OCI-LY1 (cell line): ENCODE data around the gene CARD10.

ENCODE experiments used
- H2AFZ ChIP-seq: fragments of 200-600 bp; sonication (generic), shearing (Covaris generic); 2 replicates; pipeline ENCODE4 v1.6.0; 2014; ENCODE audit warnings: antibody characterized with exemption, mild to moderate bottlenecking, low read length
- H3F3A ChIP-seq: fragments of 200-600 bp; sonication (generic), shearing (Covaris generic); 2 replicates; pipeline ENCODE4 v1.6.0; 2014; ENCODE audit warnings: mild to moderate bottlenecking, antibody characterized with exemption, low read length, moderate library complexity; ENCODE audit not compliant: insufficient read depth
- H3K27ac ChIP-seq: fragments of 200-600 bp; sonication (generic); 2 replicates; pipeline ENCODE4 v1.5.1; 2014; ENCODE audit warnings: low read length, mixed run types, mild to moderate bottlenecking, low read depth; ENCODE audit not compliant: poor library complexity, severe bottlenecking
- H3K27me3 ChIP-seq: fragments of 200-600 bp; sonication (generic); 2 replicates; pipeline ENCODE4 v1.6.0; 2014; ENCODE audit warnings: antibody characterized with exemption, mild to moderate bottlenecking, low read length, moderate library complexity; ENCODE audit not compliant: insufficient read depth
- H3K36me3 ChIP-seq: fragments of 200-600 bp; sonication (generic); 2 replicates; pipeline ENCODE4 v1.6.1; 2014; ENCODE audit warnings: mild to moderate bottlenecking, antibody characterized with exemption, low read length, moderate library complexity, mixed read lengths; ENCODE audit not compliant: insufficient read depth
- H3K4me1 ChIP-seq: fragments of 200-600 bp; sonication (generic); 2 replicates; pipeline ENCODE4 v1.5.1; 2014; ENCODE audit warnings: mild to moderate bottlenecking, low read length, moderate library complexity; ENCODE audit not compliant: insufficient read depth, severe bottlenecking
- H3K4me2 ChIP-seq: fragments of 200-600 bp; sonication (generic), shearing (Covaris generic); 2 replicates; pipeline ENCODE4 v1.6.1; 2014; ENCODE audit warnings: low read length
- H3K4me3 ChIP-seq: fragments of 200-600 bp; sonication (generic); 2 replicates; pipeline ENCODE4 v1.5.1; 2014; ENCODE audit warnings: low read length, low read depth, mild to moderate bottlenecking, mixed read lengths; ENCODE audit not compliant: poor library complexity, severe bottlenecking
- H3K79me2 ChIP-seq: fragments of 200-600 bp; shearing (Covaris generic); 2 replicates; pipeline ENCODE4 v1.6.1; 2016; ENCODE audit warnings: mixed run types, low read length, mixed read lengths; ENCODE audit not compliant: insufficient read depth
- H3K9ac ChIP-seq: fragments of 200-600 bp; sonication (generic), shearing (Covaris generic); 2 replicates; pipeline ENCODE4 v1.6.1; 2014; ENCODE audit warnings: mild to moderate bottlenecking, low read length, mixed read lengths
- H3K9me2 ChIP-seq: fragments of 200-600 bp; sonication (generic), shearing (Covaris generic); 2 replicates; pipeline ENCODE4 v1.6.1; 2014; ENCODE audit warnings: low read depth, mild to moderate bottlenecking, low read length, mixed read lengths
- H3K9me3 ChIP-seq: fragments of 200-600 bp; shearing (Covaris generic); 2 replicates; pipeline ENCODE4 v1.6.1; 2014; ENCODE audit warnings: low read length, mixed read lengths
- H4K20me1 ChIP-seq: fragments of 200-600 bp; sonication (generic), shearing (Covaris generic); 2 replicates; pipeline ENCODE4 v1.6.0; 2016; ENCODE audit warnings: mild to moderate bottlenecking, low read length; ENCODE audit not compliant: insufficient read depth
- EZH2 ChIP-seq: fragments of 200-600 bp; sonication (generic), shearing (Covaris generic); IDR thresholded peaks from 2 replicates; pipeline ENCODE4 v1.8.0; 2017; ENCODE audit warnings: borderline replicate concordance, mixed run types, mild to moderate bottlenecking, antibody characterized with exemption, low read length, moderate library complexity, mixed read lengths
- TF ChIP-seq, protein P1 (sequence below): fragments of 200-600 bp; sonication (generic), shearing (Covaris generic); IDR thresholded peaks from 2 replicates; pipeline ENCODE4 v1.5.1; 2017; ENCODE audit warnings: mild to moderate bottlenecking, antibody characterized with exemption, low read length, moderate library complexity, mixed read lengths

Gene CARD10

DNA sequence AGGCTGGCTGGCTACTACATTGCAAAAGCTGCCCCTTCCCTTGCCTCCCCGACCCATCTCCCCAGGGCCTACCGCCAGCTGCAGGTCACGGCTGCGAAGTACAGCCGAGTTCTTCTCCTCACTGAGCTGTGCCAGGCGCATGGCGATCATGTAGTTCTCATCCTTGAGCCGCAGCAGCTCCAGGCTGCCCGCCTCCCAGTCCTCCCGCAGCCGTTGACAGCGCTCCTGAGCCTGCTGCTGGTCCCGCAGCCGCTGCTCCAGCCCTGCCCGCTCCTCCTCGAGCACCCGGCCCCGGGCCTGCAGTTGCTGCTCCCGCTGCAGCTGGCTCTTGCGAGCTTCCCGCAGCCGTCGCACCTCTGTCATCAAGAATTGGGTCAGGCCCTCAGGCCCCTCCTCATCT lies 3.3 kb downstream of the CARD10 start:
- peaks cover 21% of the 10 kb centered on the region; the same call in 1 of the 2 replicates for H3K27me3 ChIP-seq
- no peak overlapping the region for H2AFZ ChIP-seq
- no peaks in the 10 kb centered on the region for H3F3A ChIP-seq
- H3K4me1 ChIP-seq: no peaks in the 10 kb centered on the region
- H3K27ac ChIP-seq: no peak overlapping the region
- no peaks in the 10 kb centered on the region for H3K9me2 ChIP-seq
- no peaks in the 10 kb centered on the region for H4K20me1 ChIP-seq
- H3K9me3 ChIP-seq: peaks cover 2% of the 10 kb centered on the region; the same call in 1 of the 2 replicates
- no peak overlapping the region for H3K4me3 ChIP-seq
- TF ChIP-seq, protein P1, sequence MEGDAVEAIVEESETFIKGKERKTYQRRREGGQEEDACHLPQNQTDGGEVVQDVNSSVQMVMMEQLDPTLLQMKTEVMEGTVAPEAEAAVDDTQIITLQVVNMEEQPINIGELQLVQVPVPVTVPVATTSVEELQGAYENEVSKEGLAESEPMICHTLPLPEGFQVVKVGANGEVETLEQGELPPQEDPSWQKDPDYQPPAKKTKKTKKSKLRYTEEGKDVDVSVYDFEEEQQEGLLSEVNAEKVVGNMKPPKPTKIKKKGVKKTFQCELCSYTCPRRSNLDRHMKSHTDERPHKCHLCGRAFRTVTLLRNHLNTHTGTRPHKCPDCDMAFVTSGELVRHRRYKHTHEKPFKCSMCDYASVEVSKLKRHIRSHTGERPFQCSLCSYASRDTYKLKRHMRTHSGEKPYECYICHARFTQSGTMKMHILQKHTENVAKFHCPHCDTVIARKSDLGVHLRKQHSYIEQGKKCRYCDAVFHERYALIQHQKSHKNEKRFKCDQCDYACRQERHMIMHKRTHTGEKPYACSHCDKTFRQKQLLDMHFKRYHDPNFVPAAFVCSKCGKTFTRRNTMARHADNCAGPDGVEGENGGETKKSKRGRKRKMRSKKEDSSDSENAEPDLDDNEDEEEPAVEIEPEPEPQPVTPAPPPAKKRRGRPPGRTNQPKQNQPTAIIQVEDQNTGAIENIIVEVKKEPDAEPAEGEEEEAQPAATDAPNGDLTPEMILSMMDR: no peak
- no peak for TF ChIP-seq EZH2
- no peak overlapping the region for H3K9ac ChIP-seq
- no peaks in the 10 kb centered on the region for H3K79me2 ChIP-seq
- H3K4me2 ChIP-seq: no peak overlapping the region
- no peaks in the 10 kb centered on the region for H3K36me3 ChIP-seq

- Histone ChIP-seq H3K9me2 (no peaks in the 10 kb centered on the region), H3K9me3 (peaks cover 2% of the 10 kb centered on the region; the same call in 1 of the 2 replicates), H3K4me1 (no peaks in the 10 kb centered on the region), H2AFZ (no peak overlapping the region), H3K79me2 (no peaks in the 10 kb centered on the region), H3K27ac (no peak overlapping the region), H3K36me3 (no peaks in the 10 kb centered on the region), H3F3A (no peaks in the 10 kb centered on the region), H3K9ac (no peak overlapping the region), H3K4me3 (no peak overlapping the region), H4K20me1 (no peaks in the 10 kb centered on the region), H3K27me3 (peaks cover 25% of the 10 kb centered on the region; the same call in 1 of the 2 replicates), H3K4me2 (no peak overlapping the region)
- TF ChIP-seq, protein P1: no peak
- no peak for TF ChIP-seq EZH2
Observed at GRCh38 chr22:37514526-37515051, 4.6 kb downstream of the CARD10 start.

DNA sequence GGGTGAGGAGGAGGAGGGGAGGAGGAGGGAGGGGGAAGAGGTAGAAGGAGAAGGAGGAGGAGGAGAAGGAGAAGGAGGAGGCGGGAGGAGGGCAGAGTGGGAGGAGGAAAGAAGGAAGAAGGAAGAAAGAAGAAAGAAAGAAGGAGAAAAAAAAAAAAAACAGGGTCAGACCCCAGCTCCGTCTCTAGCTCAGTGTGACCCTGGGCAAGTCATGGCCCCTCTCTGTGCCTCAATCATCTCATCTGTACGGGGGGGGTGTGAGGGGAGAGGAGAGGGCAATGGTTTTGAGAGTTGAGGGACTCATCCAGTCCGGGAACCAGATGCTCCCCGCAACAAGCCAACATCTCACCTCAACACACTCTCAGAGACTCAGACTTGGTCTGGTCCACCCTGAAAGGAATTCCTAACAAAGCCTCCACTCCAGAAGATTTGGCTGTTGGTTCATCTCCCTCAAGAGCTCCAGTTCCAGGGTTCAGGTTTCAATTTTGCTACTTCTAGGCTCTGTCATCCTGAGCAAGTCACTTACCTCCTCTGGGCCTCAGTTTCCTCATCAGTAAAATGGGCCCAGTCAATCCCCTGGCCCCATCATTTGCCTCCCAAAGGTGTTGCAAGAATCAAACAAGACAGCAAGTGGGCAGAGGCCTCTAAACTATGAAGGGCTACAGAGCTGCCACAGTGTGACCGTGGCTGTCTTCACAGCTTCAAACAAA lies 7.7 kb downstream of the CARD10 start:
- Histone ChIP-seq H4K20me1 (no peaks in the 10 kb centered on the region), H3K27me3 (peaks cover 13% of the 10 kb centered on the region), H3K27ac (no peak overlapping the region), H3K9ac (no peak overlapping the region), H3F3A (no peaks in the 10 kb centered on the region), H2AFZ (no peak overlapping the region), H3K9me2 (no peaks in the 10 kb centered on the region), H3K4me3 (no peak overlapping the region), H3K36me3 (no peaks in the 10 kb centered on the region), H3K79me2 (no peaks in the 10 kb centered on the region), H3K4me1 (no peaks in the 10 kb centered on the region), H3K9me3 (peaks cover 2% of the 10 kb centered on the region; the same call in 1 of the 2 replicates), H3K4me2 (no peak overlapping the region)
- TF ChIP-seq EZH2: no peak
- TF ChIP-seq, protein P1: no peak
